Body of pancreas (tissue), 4 donors: Measurements from ENCODE around the gene CD40LG. TPM values are rescaled to one million over a fixed set of nuclear protein-coding genes. Genes with fewer than 3 reads are reported as not detected.

ENCODE experiments used
- ATAC-seq: fragments of 150-250 bp; one replicate; pipeline ENCODE4 v1.9.1; 2016
- DNase-seq, 4 donors: peaks; one replicate each; pipeline ENCODE4 v3.0.0-alpha.2; 2019
- H3K27ac ChIP-seq, 4 donors: fragments of 200-600 bp; sonication (generic); 1 replicate in 3 of 4; 2 replicates in 1 of 4; pipeline versions ENCODE4 v1.5.1 to v1.6.1; 2016 to 2019; ENCODE audit warnings: mild to moderate bottlenecking in 1 of 4, mixed read lengths in 1 of 4, moderate library complexity in 1 of 4
- H3K27me3 ChIP-seq, 2 donors: fragments of 200-600 bp; sonication (generic); one replicate each; pipeline ENCODE4 v1.6.0; 2016; ENCODE audit warnings: mild to moderate bottlenecking in 1 of 2
- H3K36me3 ChIP-seq, 2 donors: fragments of 200-600 bp; sonication (generic); replicated peaks in 1 of 2; 2 replicates each; pipeline ENCODE4 v1.5.1; 2016; ENCODE audit warnings: low read depth in 2 of 2; ENCODE audit not compliant: insufficient read depth in 1 of 2
- H3K4me1 ChIP-seq: fragments of 200-600 bp; sonication (generic); one replicate; pipeline ENCODE4 v1.6.0; 2016
- H3K4me3 ChIP-seq, 2 donors: fragments of 200-600 bp; sonication (generic); 1 replicate in 1 of 2; 2 replicates in 1 of 2; pipeline ENCODE4 v1.5.1; 2016 to 2019
- H3K9me3 ChIP-seq, 3 donors: fragments of 200-600 bp; sonication (generic); 1 replicate in 2 of 3; 2 replicates in 1 of 3; pipeline ENCODE4 v1.5.1; 2016
- CTCF ChIP-seq, 7 experiments: fragments of 450-650 bp in 4 of 7; fragments of 200-600 bp in 3 of 7; sonication (generic) in 3 of 7; IDR thresholded peaks; one replicate each; pipeline ENCODE4 v1.5.1; 2016 to 2019; ENCODE audit warnings: antibody characterized with exemption in 7 of 7
- POLR2A ChIP-seq, 3 donors: fragments of 450-650 bp; IDR thresholded peaks; one replicate each; pipeline ENCODE4 v1.6.1; 2016; ENCODE audit warnings: antibody characterized with exemption in 3 of 3, mild to moderate bottlenecking in 2 of 3
- WGBS, 2 donors: methylation state at CpG; one replicate each; pipeline ENCODE4 v1.1.5; 2017; 5-methylcytosine and 5-hydroxymethylcytosine counted together
- intact Hi-C: fragments of 100-400 bp; cut with DNase I; formaldehyde crosslinking; loops from one replicate; pipeline ENCODE4 v1.15.1; 2023
- total RNA-seq, 2 donors: library from RNA; depleted of rRNA; stranded (reverse); fragments of >200 nt; gene quantifications; one replicate each; pipeline ENCODE4 v1.1.0, GENCODE V29; 2016

The CD40LG gene
- total RNA-seq, 2 donors from 2014 or later, result not detected

GRCh38 chrX:136652822-136653723 lies 5.1 kb downstream of the CD40LG start:
- TF ChIP-seq POLR2A (IDR thresholded peaks at IDR 0.05) (no peak), CTCF (IDR thresholded peaks at IDR 0.05) (no peak)
- Histone ChIP-seq H3K27me3 (no peaks in the 10 kb centered on the region), H3K27ac (no peak overlapping the region), H3K4me3 (no peak overlapping the region), H3K36me3 (no peaks in the 10 kb centered on the region), H3K4me1 (no peaks in the 10 kb centered on the region), H3K9me3 (no peaks in the 10 kb centered on the region)
- ATAC-seq (no peak), DNase-seq (no peak)
- WGBS, 2 donors, result 76 to 91% methylated on average over 3 to 5 of the region's 6 CpGs
- intact Hi-C loops, result no loop called here

GRCh38 chrX:136656361-136656964 lies 8.5 kb downstream of the CD40LG start:
- Histone ChIP-seq H3K27me3 (no peaks in the 10 kb centered on the region), H3K4me1 (no peaks in the 10 kb centered on the region), H3K9me3 (no peaks in the 10 kb centered on the region), H3K27ac (no peak overlapping the region), H3K36me3 (no peaks in the 10 kb centered on the region), H3K4me3 (no peak overlapping the region)
- ATAC-seq, result no peak
- TF ChIP-seq POLR2A (IDR thresholded peaks at IDR 0.05) (no peak), CTCF (IDR thresholded peaks at IDR 0.05) (no peak)
- 63 to 78% methylated on average over 5 of the region's 5 CpGs for WGBS, 2 donors
- intact Hi-C loops, result no loop called here
- DNase-seq, result no peak

GRCh38 chrX:136658151-136658550 lies 10.2 kb downstream of the CD40LG start:
- H3K27me3 ChIP-seq, result no peaks in the 10 kb centered on the region
- intact Hi-C loops, result no loop called here

GRCh38 chrX:136659174-136659573 lies 11.2 kb downstream of the CD40LG start:
- intact Hi-C loops, result no loop called here
- Histone ChIP-seq H3K27ac (no peak overlapping the region), H3K27me3 (no peaks in the 10 kb centered on the region), H3K36me3 (no peaks in the 10 kb centered on the region), H3K9me3 (no peaks in the 10 kb centered on the region), H3K4me1 (no peaks in the 10 kb centered on the region), H3K4me3 (no peak overlapping the region)
- WGBS, 2 donors, result 83 to 88% methylated on average over 6 to 9 of the region's 9 CpGs
- TF ChIP-seq CTCF (IDR thresholded peaks at IDR 0.05) (no peak), POLR2A (IDR thresholded peaks at IDR 0.05) (no peak)
- DNase-seq (no peak), ATAC-seq (no peak)

More at GRCh38 chrX:136658151-136658550, 10.2 kb downstream of the CD40LG start:
- Histone ChIP-seq H3K27ac (no peak overlapping the region), H3K4me1 (no peaks in the 10 kb centered on the region), H3K4me3 (no peak overlapping the region), H3K36me3 (no peaks in the 10 kb centered on the region), H3K9me3 (no peaks in the 10 kb centered on the region)
- WGBS, 2 donors, result 61 to 73% methylated on average over 4 to 5 of the region's 5 CpGs
- no peak for ATAC-seq
- TF ChIP-seq CTCF (IDR thresholded peaks at IDR 0.05) (no peak), POLR2A (IDR thresholded peaks at IDR 0.05) (no peak)
- DNase-seq, result no peak
